GM12875 (cell line): ENCODE results near the gene HIVEP2.

ENCODE experiments used
- H3K4me3 ChIP-seq: one replicate; pipeline ENCODE4 v1.5.1; 2011; ENCODE audit warnings: low read depth, low read length, control low read depth
- CTCF ChIP-seq: IDR thresholded peaks from 2 replicates; pipeline ENCODE4 v1.5.1; 2011; ENCODE audit warnings: low read depth, mild to moderate bottlenecking, control low read depth, inconsistent platforms, low read length, moderate library complexity, borderline replicate concordance; ENCODE audit not compliant: insufficient read depth

Gene HIVEP2

GRCh38 chr6:142750998-142751397, 194.0 kb downstream of the HIVEP2 start:
- no peak for TF ChIP-seq CTCF
- H3K4me3 ChIP-seq, result no peak overlapping the region

- H3K4me3 ChIP-seq, result no peak overlapping the region
- TF ChIP-seq CTCF, result no peak
Observed at GRCh38 chr6:142749556-142749955, 195.4 kb downstream of the HIVEP2 start.

GRCh38 chr6:142746524-142746923, 198.5 kb downstream of the HIVEP2 start:
- peak; percentile 51 for TF ChIP-seq CTCF
- no peak overlapping the region for H3K4me3 ChIP-seq

GRCh38 chr6:142744836-142745235, 200.1 kb downstream of the HIVEP2 start:
- no peak overlapping the region for H3K4me3 ChIP-seq
- no peak for TF ChIP-seq CTCF

- TF ChIP-seq CTCF, result no peak
- H3K4me3 ChIP-seq, result no peak overlapping the region
Observed at GRCh38 chr6:142740449-142740848, 204.5 kb downstream of the HIVEP2 start.

GRCh38 chr6:142738731-142739130, 206.2 kb downstream of the HIVEP2 start:
- no peak for TF ChIP-seq CTCF

GRCh38 chr6:142738035-142738396, 207.0 kb downstream of the HIVEP2 start:
- no peak overlapping the region for H3K4me3 ChIP-seq
- TF ChIP-seq CTCF, result no peak

More at GRCh38 chr6:142738731-142739130, 206.2 kb downstream of the HIVEP2 start:
- no peak overlapping the region for H3K4me3 ChIP-seq
